BLaER1 treated with 17β-estradiol and CSF1 and Interleukin-3, amounts not matched to agents 10 nM and 100 nM (cell line): Measurements from ENCODE around the gene YBX3.
A peak's percentile ranks its signal among the peaks of the same experiment; 100 is the strongest.

Experiments
- H3K27ac ChIP-seq, 11 experiments: shearing (Covaris generic); formaldehyde crosslinking; 2 replicates each; pipeline ENCODE4 v1.8.1; 2022
- H3K27me3 ChIP-seq, 11 experiments: shearing (Covaris generic); formaldehyde crosslinking; 2 replicates each; pipeline ENCODE4 v1.8.1; 2022
- H3K36me3 ChIP-seq, 11 experiments: shearing (Covaris generic); formaldehyde crosslinking; 2 replicates each; pipeline ENCODE4 v1.8.1; 2022
- H3K4me1 ChIP-seq, 10 experiments: shearing (Covaris generic); formaldehyde crosslinking; 2 replicates each; pipeline ENCODE4 v1.8.1; 2022
- H3K4me2 ChIP-seq, 11 experiments: shearing (Covaris generic); formaldehyde crosslinking; 2 replicates each; pipeline ENCODE4 v1.8.1; 2022
- H3K4me3 ChIP-seq, 10 experiments: shearing (Covaris generic); formaldehyde crosslinking; 2 replicates each; pipeline ENCODE4 v1.8.1; 2022
- H3K9ac ChIP-seq, 11 experiments: shearing (Covaris generic); formaldehyde crosslinking; 2 replicates each; pipeline ENCODE4 v1.8.1; 2022
- H3K9me3 ChIP-seq, 11 experiments: shearing (Covaris generic); formaldehyde crosslinking; replicated peaks in 1 of 11; 2 replicates each; pipeline ENCODE4 v1.8.1; 2022
- H4K20me1 ChIP-seq, 11 experiments: shearing (Covaris generic); formaldehyde crosslinking; 2 replicates each; pipeline ENCODE4 v1.8.1; 2022
- Cebpa-rat ChIP-seq, 11 experiments: shearing (Covaris generic); IDR thresholded peaks; 2 replicates each; pipeline ENCODE4 v1.8.1; 2022

YBX3 gene

GRCh38 chr12:10741845-10742244 lies 18.7 kb upstream of the YBX3 start:
- no peak overlapping the region for H3K9ac ChIP-seq
- no peaks in the 10 kb centered on the region for H3K27me3 ChIP-seq
- H3K4me2 ChIP-seq: peak overlapping the region in 4 of 11 experiments; percentile 41 to 59 (median 50); a peak in 7 of 22 replicates
- H3K4me3 ChIP-seq: no peak overlapping the region
- no peak for TF ChIP-seq Cebpa-rat (IDR thresholded peaks at IDR 0.05)
- no peaks in the 10 kb centered on the region for H4K20me1 ChIP-seq
- H3K4me1 ChIP-seq: peaks cover 0 to 34% (median 2%) of the 10 kb centered on the region in 10 experiments; a peak in 8 of 20 replicates
- H3K9me3 ChIP-seq: no peaks in the 10 kb centered on the region
- no peak overlapping the region for H3K27ac ChIP-seq
- no peaks in the 10 kb centered on the region for H3K36me3 ChIP-seq

- TF ChIP-seq Cebpa-rat (IDR thresholded peaks at IDR 0.05): no peak
- Histone ChIP-seq H3K27ac (no peak overlapping the region), H3K27me3 (no peaks in the 10 kb centered on the region), H4K20me1 (no peaks in the 10 kb centered on the region), H3K4me1 (peaks cover 0 to 34% (median 2%) of the 10 kb centered on the region in 10 experiments; a peak in 8 of 20 replicates), H3K9ac (no peak overlapping the region), H3K36me3 (no peaks in the 10 kb centered on the region), H3K9me3 (no peaks in the 10 kb centered on the region), H3K4me2 (peak overlapping the region in 1 of 11 experiments; percentile 2; a peak in 2 of 22 replicates), H3K4me3 (no peak overlapping the region)
Measured at GRCh38 chr12:10740182-10740581, 17.1 kb upstream of the YBX3 start.

GRCh38 chr12:10739157-10740118 lies 16.3 kb upstream of the YBX3 start:
- H3K4me1 ChIP-seq: peaks cover 0 to 34% (median 2%) of the 10 kb centered on the region in 10 experiments; a peak in 8 of 20 replicates
- H3K9ac ChIP-seq: no peak overlapping the region
- H3K9me3 ChIP-seq: no peaks in the 10 kb centered on the region
- no peak overlapping the region for H3K4me3 ChIP-seq
- H3K27ac ChIP-seq: no peak overlapping the region
- TF ChIP-seq Cebpa-rat (IDR thresholded peaks at IDR 0.05): no peak
- no peaks in the 10 kb centered on the region for H3K27me3 ChIP-seq
- no peaks in the 10 kb centered on the region for H4K20me1 ChIP-seq
- H3K4me2 ChIP-seq: peak overlapping the region in 2 of 11 experiments; percentile 16 to 19; a peak in 2 of 22 replicates
- no peaks in the 10 kb centered on the region for H3K36me3 ChIP-seq

GRCh38 chr12:10737249-10737648 lies 14.1 kb upstream of the YBX3 start:
- Histone ChIP-seq H3K9me3 (no peaks in the 10 kb centered on the region), H3K4me1 (peaks cover 0 to 27% (median 2%) of the 10 kb centered on the region in 10 experiments; a peak in 8 of 20 replicates), H3K4me2 (no peak overlapping the region), H3K9ac (no peak overlapping the region), H4K20me1 (no peaks in the 10 kb centered on the region), H3K36me3 (no peaks in the 10 kb centered on the region), H3K4me3 (no peak overlapping the region), H3K27me3 (no peaks in the 10 kb centered on the region), H3K27ac (no peak overlapping the region)
- TF ChIP-seq Cebpa-rat (IDR thresholded peaks at IDR 0.05): no peak

- Histone ChIP-seq H3K9me3 (no peaks in the 10 kb centered on the region), H3K4me3 (no peak overlapping the region), H3K27ac (no peak overlapping the region), H4K20me1 (no peaks in the 10 kb centered on the region), H3K27me3 (no peaks in the 10 kb centered on the region), H3K9ac (no peak overlapping the region), H3K4me2 (no peak overlapping the region), H3K36me3 (no peaks in the 10 kb centered on the region), H3K4me1 (peaks cover 0 to 19% (median 2%) of the 10 kb centered on the region in 10 experiments; a peak in 7 of 20 replicates)
- TF ChIP-seq Cebpa-rat (IDR thresholded peaks at IDR 0.05): no peak
Measured at GRCh38 chr12:10736463-10736862, 13.3 kb upstream of the YBX3 start.

GRCh38 chr12:10735428-10735827 lies 12.3 kb upstream of the YBX3 start:
- H3K27me3 ChIP-seq: no peaks in the 10 kb centered on the region
- H3K36me3 ChIP-seq: no peaks in the 10 kb centered on the region
- no peak overlapping the region for H3K27ac ChIP-seq
- TF ChIP-seq Cebpa-rat (IDR thresholded peaks at IDR 0.05): no peak
- no peak overlapping the region for H3K9ac ChIP-seq
- no peaks in the 10 kb centered on the region for H3K9me3 ChIP-seq
- H3K4me1 ChIP-seq: peaks cover 0 to 10% (median 2%) of the 10 kb centered on the region in 10 experiments; a peak in 3 of 20 replicates
- H3K4me2 ChIP-seq: no peak overlapping the region
- H3K4me3 ChIP-seq: no peak overlapping the region
- no peaks in the 10 kb centered on the region for H4K20me1 ChIP-seq

- Histone ChIP-seq H3K27me3 (no peaks in the 10 kb centered on the region), H3K27ac (no peak overlapping the region), H3K4me2 (no peak overlapping the region), H3K4me1 (no peaks in the 10 kb centered on the region), H3K36me3 (no peaks in the 10 kb centered on the region), H3K4me3 (no peak overlapping the region), H3K9me3 (no peaks in the 10 kb centered on the region), H3K9ac (no peak overlapping the region), H4K20me1 (no peaks in the 10 kb centered on the region)
- TF ChIP-seq Cebpa-rat (IDR thresholded peaks at IDR 0.05): no peak
Measured at GRCh38 chr12:10732549-10732948, 9.4 kb upstream of the YBX3 start.

GRCh38 chr12:10732066-10732465 lies 8.9 kb upstream of the YBX3 start:
- Histone ChIP-seq H3K27me3 (no peaks in the 10 kb centered on the region), H3K9ac (no peak overlapping the region), H3K9me3 (no peaks in the 10 kb centered on the region), H3K4me2 (no peak overlapping the region), H3K36me3 (no peaks in the 10 kb centered on the region), H4K20me1 (no peaks in the 10 kb centered on the region), H3K27ac (no peak overlapping the region), H3K4me1 (no peaks in the 10 kb centered on the region), H3K4me3 (no peak overlapping the region)
- no peak for TF ChIP-seq Cebpa-rat (IDR thresholded peaks at IDR 0.05)

- Histone ChIP-seq H3K4me2 (no peak overlapping the region), H3K4me1 (no peaks in the 10 kb centered on the region), H3K27me3 (no peaks in the 10 kb centered on the region), H3K36me3 (no peaks in the 10 kb centered on the region), H3K9me3 (no peaks in the 10 kb centered on the region), H3K27ac (no peak overlapping the region), H4K20me1 (no peaks in the 10 kb centered on the region), H3K4me3 (no peak overlapping the region), H3K9ac (no peak overlapping the region)
- TF ChIP-seq Cebpa-rat (IDR thresholded peaks at IDR 0.05): no peak
Measured at GRCh38 chr12:10730559-10730958, 7.4 kb upstream of the YBX3 start.

- peaks cover 7 to 15% (median 8%) of the 10 kb centered on the region in 10 experiments for H3K4me1 ChIP-seq
- H3K4me2 ChIP-seq: no peak overlapping the region
- no peak overlapping the region for H3K4me3 ChIP-seq
- no peak overlapping the region for H3K27ac ChIP-seq
- no peaks in the 10 kb centered on the region for H4K20me1 ChIP-seq
- no peaks in the 10 kb centered on the region for H3K27me3 ChIP-seq
- no peaks in the 10 kb centered on the region for H3K36me3 ChIP-seq
- no peak for TF ChIP-seq Cebpa-rat (IDR thresholded peaks at IDR 0.05)
- H3K9ac ChIP-seq: no peak overlapping the region
- no peaks in the 10 kb centered on the region for H3K9me3 ChIP-seq
Measured at GRCh38 chr12:10728091-10728490, 5.0 kb upstream of the YBX3 start.
